Measurements from ENCODE around the gene NCAM2. TPM values are rescaled to one million over a fixed set of nuclear protein-coding genes. Genes with fewer than 3 reads are reported as not detected.
"Not testable (repeated sequence)": the region's sequence is repeated elsewhere in the genome, so short reads cannot be mapped to it uniquely, and the experiment has no call there.

Gene NCAM2
- total RNA-seq, 1 donor from 2014 or later, result 7.6 TPM

DNA sequence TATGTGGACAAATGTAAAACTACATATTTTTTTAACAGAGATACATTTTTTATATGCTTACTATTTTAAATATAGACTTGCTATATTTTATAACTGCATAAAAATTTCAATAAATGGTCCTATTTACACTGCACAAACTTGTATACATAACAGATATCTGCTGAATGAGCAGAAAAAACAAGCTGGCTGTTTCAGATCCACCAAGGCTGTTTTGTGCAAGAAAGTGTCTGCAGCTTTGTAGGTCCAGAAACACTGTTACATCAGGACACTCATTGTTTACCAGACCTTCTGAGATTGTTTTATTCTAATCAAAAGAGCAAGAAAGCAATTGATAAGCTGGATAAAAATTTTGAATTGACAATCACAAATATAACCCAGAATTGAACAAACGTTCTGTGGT, 99.3 kb downstream of the NCAM2 start:
- DNase-seq (ENCODE audit: extremely low read depth, low read depth, low spot score), result no peak

DNA sequence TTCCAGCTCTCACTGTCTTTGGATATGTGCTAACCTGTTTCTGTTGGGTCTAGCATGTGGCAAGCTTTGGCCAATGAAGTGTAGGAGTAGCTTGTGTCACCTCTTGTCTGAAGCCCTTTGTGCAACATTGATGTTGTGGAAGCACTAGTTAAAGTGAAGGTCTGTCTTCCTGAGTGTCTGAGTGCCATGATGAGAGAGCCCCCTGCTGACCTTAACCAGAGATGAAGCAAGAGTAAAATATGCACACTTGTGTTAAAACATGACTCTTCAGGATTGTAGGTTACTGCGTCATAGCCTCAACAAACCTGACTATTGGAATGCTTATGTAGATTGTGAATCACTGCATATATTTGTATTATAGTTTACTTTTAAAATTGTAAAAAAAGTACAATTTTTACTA, 103.7 kb downstream of the NCAM2 start:
- no peak for DNase-seq (ENCODE audit: extremely low read depth, low read depth, low spot score)

DNA sequence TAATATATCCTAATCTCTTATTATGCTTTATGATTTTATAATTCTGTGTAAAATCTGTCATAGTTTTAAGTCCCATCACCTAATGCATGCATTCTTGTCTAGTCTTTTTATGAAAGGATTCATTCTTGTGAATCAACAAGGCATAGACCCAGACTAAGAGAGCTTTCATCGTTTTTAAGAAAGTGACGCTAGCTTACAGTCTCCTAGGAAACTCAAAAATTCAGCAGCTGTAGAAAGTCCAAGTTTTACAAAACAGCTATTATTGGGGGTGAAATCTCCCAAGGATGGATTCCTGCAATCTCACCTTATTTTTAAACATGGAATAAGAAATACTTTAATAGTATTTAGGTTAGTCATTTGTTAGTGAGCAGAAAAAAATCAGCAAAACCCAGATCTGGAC, 104.7 kb downstream of the NCAM2 start:
- DNase-seq (ENCODE audit: extremely low read depth, low read depth, low spot score), result no peak

DNA sequence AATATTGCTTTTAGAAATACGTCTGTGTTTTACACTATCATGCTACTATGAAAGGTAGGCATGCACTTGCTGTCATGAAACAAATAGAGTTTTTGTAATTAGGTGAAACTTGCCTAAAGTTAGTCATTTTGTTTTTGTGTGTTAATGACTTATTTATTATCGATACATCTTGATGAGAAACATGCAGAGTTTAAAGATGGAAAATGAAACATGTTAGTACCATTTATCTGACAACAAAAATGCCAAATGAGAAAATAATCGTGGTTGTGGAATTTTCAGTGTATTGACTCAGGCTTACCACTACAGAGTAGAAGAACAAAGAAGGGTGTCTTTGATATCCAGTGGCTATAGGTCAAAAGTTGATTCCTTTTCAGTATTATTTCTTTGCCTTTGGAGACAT, 105.5 kb downstream of the NCAM2 start:
- DNase-seq (ENCODE audit: extremely low read depth, low read depth, low spot score), result no peak

DNA sequence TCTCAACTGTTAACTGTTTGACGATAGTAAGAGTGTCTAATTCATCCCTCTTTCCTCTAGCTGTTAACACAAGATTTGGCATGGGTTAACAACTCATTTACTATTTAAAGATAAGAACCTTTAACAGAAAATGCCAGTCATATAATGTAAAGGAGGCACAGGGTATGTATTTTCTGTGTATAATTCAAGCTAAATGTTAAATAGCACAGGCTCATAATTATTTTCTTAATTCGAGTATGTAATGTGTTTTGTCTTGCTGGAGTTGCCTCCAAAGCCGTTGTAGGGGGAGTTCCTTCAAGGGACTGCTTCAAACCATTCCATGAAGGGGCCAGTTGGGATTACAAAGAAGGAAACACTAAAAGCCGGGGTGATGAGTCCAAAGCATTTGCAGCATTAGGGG, 111.5 kb downstream of the NCAM2 start:
- DNase-seq (ENCODE audit: extremely low read depth, low read depth, low spot score), result no peak

DNA sequence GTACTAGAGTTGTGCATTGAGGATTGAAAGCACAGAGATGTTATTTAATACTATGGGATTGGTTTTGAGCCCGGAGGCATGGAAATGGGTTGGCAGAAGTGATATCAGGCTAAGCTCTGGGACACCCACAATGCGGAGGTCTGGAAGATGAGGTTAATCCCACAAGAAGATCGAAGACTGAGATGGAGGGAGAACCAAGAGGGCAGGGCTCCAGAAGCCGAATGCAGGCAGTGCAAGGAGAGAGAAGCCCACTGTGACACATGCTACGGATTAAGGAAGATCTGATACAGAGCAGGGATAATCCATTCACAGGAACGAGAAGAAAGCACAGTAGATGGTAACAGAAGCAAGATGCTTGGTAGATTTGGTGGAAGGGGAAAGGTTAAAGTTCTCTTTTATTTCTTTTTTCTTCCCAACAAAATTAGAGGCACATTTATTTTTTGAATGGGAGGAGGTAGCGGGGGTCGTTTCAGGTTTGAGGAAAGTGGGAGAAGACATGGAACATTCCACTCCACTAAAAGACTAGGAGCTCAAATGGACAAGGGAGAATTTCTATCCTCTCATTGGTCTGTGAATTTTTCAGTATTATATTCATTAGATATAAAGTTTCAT, 113.2 kb downstream of the NCAM2 start:
- DNase-seq (ENCODE audit: extremely low read depth, low read depth, low spot score), result no peak

DNA sequence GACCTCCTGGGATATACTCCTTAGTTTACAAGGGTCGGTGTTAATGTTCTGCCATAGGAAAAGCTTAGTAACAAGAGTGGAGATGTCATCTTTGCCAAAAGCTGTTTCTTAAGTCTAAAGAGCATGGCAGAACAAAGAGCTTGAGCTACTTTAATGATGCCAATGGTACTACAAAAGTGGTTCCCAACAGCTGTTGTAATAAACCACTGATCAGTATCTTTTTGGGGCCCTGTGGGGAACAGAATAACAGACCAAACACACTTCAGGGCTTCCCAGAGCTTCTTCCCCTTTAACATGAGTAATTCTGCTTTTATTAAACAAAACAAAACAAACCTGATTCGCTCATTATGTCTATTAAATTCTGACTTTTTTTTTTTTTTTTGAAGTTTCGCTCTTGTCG, 116.3 kb downstream of the NCAM2 start:
- no peak for DNase-seq (ENCODE audit: extremely low read depth, low read depth, low spot score)

DNA sequence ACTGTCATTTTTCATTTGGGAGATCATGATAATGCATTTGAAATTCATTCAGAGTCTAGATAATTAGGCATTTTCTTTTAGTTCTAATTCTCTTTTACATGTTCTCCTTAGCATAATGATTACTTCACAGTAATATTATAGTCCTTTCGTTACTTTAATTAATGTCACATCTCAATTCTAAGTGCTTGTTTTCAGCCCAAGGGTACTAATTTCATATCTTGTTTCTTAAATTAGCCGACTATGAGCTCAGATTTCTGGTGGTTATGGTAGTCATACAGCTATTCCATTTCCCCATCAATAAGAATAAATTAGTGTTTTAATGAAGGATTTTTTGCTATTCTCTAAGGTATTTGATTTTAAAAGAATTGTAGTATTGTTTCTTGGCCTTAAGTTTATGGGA, 120.9 kb downstream of the NCAM2 start:
- DNase-seq (ENCODE audit: extremely low read depth, low read depth, low spot score), result no peak

DNA sequence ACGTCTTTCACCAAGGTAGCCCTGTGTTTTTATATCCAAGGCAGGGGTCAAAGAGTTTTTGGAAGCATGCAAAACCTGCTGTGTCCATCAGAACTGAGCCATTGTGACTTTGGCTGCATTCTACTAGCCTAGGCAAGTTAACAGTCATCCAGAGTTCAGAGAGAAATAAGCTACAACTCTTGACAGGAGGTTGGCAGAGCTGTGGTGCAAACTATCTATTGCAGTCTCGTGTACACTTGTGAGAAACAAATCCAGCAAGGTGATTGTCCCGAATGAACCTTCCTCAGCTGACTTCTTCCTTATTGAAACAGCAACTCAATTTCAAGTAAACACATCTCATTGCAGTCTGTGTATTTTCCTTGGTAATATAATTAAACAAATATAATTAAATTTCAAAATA, 124.5 kb downstream of the NCAM2 start:
- DNase-seq (ENCODE audit: extremely low read depth, low read depth, low spot score), result no peak

DNA sequence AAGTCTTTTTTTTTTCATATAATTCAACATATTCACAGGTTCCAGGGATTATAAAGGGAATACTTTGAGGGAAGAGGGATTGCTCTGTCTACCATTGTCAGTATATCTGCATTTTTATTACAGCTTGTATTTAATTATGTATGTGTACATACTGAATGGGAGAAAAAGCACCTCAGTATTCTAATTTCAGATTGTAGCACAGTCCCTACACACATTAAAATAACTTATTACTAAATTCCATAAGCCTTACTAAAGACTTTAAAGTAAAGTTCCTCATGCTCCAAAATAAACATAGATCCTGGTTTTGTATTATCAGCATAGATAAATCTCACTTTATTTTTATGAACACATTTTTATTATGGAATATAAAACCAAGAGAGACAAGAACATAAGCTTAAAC, 134.2 kb downstream of the NCAM2 start:
- no peak for DNase-seq (ENCODE audit: extremely low read depth, low read depth, low spot score)

DNA sequence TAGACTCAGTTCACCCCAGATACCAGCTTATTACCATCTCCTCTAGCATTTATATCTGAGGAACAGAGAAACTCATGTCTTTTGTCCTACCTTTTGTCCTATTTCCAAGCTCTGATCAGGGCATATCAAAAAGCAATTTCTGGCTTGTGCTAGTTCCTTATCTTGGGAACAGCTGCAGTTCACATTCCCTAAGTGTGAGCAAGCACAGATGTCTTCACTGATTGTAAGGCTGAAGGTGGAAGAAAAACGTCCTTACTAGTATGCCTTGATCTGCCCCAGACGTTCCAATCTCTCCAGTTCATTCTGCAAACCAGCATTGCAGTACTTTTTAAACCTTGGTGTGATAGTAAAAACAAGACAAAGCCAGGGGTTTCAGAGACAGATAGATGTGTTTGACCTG, 139.8 kb downstream of the NCAM2 start:
- DNase-seq (ENCODE audit: extremely low read depth, low read depth, low spot score), result no peak

DNA sequence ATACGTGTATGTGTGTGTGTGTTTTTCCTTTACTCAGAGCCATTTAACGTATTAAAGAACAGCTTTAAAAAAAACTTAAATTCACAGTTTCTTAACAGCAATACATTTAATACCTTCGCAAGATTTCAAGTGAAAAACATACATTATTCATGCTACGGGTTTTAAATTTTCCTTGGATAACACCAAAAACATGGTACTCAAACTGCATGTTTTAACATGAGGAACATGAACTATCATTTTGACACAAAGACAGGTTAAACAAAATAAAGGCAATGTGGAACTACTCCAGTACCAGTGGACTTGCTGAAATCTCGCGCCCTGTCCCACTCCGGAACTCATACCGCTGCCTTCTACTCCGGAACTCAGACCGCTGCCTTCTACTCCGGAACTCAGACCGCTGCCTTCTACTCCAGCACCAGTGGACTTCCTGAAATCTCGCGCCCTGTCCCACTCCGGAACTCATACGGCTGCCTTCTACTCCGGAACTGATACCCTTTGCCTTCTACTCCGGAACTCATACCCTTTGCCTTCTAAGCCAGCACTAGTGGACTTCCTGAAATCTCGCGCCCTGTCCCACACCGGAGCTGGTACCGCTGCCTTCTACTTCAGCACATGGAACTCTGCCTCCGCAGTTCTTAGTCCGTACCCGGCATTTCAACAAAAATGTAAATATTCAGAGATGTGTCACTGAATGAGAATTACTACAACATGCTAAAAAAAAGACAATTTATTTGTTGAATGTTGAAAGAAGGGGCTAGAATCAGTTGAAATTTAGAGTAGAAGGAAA, 148.6 kb downstream of the NCAM2 start:
- DNase-seq (ENCODE audit: extremely low read depth, low read depth, low spot score), result no peak

DNA sequence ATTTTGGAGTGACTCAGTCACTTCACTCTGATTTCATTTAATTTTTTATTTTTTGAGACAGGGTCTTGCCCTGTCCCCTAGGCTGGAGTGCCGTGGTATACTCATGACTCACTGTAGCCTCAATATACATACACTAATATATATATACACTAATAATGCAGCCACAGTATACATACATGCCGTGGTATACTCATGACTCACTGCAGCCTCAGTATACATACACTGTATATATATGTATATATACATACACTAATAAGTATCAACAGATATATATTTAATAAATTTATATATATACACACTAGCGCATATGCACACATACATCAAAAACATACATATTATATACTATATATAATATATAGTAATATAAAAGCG, 149.2 kb downstream of the NCAM2 start:
- DNase-seq (ENCODE audit: extremely low read depth, low read depth, low spot score), result no peak

DNA sequence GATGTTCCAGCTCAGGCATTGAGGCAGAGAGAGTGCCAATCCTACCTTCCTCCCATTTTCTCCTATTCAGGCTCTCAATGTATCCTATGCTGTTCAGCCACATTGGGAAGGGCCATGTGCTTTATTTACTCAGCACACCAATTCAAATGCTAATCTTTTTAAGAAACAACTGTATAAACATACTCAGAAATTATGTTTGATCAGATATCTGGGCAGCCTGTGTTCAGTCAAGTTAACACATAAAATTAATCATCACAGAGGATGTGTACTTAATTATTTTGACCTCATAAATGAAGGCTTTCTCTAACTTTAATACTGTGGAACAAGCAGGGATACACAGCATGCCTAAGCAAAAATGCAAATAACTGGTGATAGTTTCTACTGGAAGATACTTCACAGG, 149.8 kb downstream of the NCAM2 start:
- DNase-seq (ENCODE audit: extremely low read depth, low read depth, low spot score), result no peak

DNA sequence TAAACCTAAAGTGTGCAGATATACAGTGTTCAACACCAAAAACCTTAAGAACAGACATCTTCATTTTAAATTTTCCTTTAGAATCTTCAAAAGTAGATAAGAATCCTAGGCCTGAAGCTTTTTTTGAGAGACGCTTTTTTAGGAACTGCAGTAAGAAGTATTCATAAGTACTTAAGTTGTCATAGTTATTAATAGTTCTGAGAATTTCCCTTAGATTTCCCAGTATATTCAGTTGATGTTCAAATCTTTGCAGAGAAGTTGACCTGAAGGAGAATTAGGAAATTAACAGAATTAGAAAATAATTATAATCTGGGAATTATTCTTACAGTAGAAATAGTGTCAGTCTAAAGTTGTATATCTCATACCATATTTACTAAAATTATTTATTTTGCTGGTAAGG, 150.3 kb downstream of the NCAM2 start:
- DNase-seq (ENCODE audit: extremely low read depth, low read depth, low spot score), result no peak

DNA sequence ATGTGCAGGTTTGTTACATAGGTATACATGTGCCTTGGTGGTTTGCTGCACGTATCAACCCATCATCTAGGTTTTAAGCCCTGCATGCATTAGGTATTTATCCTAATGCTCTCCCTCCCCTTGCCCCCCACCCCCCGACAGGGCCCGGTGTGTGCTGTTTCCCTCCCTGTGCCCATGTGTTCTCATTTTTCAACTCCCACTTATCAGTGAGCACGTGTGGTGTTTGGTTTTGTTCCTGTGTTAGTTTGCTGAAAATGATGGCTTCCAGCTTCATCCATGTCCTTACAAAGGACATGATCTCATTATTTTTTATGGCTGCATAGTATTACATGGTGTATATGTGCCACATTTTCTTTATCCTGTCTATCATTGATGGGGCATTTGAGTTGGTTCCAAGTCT, 151.2 kb downstream of the NCAM2 start:
- not testable (repeated sequence) for DNase-seq (ENCODE audit: extremely low read depth, low read depth, low spot score)

DNA sequence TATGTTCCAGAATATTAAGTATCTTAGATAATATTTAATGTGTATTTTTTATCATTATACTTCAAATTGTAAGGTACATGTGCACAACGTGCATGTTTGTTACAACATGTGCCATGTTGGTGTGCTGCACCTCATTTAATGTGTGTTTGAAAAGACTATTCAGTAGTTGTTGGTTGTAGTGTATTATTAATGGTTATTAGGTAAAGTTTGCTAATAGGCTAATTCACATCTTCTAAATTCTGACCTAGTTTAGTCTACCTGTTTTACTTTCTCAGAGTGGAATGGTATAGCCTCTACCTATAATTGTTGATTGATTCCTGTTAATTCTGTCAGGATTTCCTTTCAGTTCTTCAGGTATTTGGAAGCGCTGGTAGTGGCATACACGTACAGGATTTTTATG, 153.0 kb downstream of the NCAM2 start:
- DNase-seq (ENCODE audit: extremely low read depth, low read depth, low spot score), result no peak

DNA sequence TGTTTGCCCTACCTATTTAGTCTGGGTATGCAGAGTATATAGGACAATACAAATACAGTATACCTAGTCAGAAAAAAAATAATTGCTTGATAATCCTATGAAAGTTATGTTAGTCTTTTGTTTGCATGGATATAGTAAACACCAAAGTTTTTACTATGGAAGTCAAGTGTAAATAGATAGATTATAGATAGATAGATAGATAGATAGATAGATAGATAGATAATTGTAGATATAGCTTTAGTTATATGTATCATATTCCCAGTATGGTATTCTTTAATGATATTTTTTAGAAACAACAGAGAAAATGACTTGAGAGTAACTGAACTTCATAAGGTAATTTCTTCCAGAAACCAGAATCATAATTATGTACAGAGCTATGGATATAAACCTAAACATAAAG, 158.2 kb downstream of the NCAM2 start:
- DNase-seq (ENCODE audit: extremely low read depth, low read depth, low spot score), result no peak

DNA sequence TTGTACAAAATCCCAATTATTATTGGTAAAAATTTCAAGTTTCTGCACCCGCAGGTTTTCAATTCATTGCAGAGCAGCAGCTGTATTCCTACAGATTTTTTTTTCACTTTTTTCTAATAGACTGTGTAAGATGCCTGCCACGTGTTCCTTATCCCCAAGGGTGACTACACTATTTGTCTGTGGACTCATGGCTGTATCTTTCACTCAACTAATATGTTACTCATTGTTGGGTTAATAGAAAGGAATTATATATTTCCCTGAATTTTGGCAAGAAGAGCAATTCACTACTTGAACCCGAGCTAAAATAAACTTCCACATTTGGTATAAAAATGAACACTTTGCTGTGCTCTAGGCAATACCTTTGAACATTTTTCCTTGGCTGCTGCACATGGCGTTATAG, 158.7 kb downstream of the NCAM2 start:
- no peak for DNase-seq (ENCODE audit: extremely low read depth, low read depth, low spot score)

DNA sequence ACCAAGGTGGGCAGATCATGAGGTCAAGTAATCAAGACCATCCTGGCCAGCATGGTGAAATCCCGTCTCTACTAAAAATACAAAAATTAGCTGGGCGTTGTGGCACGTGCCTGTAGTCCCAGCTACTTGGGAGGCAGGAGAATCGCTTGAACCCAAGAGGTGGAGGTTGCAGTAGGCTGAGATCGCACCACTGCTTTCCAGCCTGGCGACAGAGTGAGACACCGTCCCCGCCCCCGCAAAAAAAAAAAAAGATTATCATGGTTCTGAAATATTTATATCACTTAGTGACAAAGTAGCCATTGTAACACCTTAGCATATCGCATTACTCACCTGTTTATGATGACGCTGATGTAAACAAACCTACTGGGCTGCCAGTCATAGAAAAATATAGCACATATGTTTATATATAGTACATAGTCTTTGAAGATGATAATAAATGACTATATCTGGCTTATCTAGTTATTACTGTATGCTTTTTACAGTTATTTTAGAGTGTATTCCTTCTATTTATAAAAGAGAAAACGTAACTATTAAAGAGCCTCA, 160.2 kb downstream of the NCAM2 start:
- no peak for DNase-seq (ENCODE audit: extremely low read depth, low read depth, low spot score)

DNA sequence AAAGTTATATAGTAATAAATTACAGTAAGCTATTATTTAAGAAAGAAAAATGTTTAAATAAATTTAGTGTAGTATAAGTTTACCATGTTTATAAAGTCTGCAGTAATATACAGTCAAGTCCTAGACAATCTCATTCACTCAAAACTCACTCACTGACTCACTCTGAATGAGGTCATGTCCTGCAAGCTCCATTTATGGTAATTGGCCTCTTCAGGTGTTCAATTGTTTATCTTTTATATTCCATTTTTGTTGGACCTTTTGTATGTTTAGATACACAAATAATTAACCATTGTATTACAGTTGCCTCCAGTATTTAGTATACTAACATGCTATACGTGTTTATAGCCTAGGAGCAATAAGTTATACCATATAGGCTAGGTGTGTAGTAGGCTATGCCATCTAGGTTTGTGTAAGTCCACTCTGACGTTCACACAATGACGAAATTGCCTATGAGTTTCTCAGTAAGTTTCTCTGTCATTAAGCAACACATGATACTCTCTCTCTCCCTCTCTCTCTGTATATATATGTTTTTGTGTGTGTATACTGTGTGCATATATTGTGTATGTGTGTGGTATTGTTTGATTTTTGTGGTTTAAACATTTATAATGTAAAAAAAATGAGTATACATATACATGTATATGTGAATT, 161.2 kb downstream of the NCAM2 start:
- DNase-seq (ENCODE audit: extremely low read depth, low read depth, low spot score), result no peak

DNA sequence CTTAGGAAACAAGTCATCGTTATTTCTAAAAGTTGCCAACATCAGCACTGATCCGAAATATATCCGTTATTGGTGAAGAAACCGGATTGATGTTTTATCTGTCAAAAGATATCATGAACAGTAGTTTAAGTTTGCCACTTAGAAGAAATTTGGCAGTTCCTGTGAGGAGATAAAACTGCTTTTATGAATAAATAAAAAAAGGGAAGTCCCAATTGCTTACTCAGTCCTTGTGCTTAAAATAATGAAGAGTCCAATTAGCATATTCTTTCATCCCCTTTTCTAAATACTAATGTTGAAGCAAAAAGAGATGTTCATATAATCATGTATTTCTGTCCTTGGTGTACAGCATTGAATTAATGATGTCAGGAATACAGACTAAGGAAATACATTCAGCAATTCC, 164.6 kb downstream of the NCAM2 start:
- DNase-seq (ENCODE audit: extremely low read depth, low read depth, low spot score), result no peak
